Measurements from ENCODE around the gene F2R.

DNA sequence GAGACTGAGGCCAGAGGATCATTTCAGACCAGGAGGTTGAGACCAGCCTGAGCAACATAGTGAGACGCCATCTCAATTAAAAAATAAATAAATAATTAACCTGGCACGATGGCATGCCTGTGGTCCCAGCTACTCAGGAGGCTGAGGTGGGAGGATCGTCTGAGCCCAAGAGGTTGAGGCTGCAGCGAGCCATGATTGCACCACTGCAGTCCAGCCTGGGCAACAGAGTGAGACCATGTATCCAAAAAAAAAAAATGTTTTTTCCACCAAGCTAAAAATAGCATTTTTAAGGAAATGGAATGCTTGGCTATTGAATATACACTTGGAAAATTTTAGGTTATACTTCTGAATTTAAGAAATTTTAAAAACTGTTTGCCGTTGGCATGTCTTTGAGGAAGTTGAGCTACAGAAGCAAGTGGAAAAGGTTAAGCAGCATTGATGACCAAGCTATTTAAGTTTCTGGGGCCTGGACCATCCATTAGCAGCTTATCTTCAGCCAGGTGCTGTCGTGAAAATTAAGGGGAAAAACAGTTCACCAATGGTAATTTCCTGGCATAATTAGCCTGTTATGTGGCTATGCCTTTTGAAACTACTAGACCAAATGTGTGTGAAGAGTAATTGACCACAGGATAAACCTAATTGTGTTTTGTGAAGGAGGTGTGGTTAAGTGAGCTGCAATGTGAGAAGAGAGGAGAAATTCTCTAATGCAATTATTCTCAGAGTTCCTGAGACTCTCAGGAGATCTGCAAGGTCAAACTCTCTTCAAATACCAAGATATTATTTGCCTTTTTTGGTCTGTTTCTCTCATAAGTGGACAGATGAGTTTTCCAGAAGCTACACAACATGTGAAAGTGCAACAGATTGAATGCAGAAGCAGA lies 21.0 kb downstream of the F2R start:
- TF ChIP-seq, protein P1, sequence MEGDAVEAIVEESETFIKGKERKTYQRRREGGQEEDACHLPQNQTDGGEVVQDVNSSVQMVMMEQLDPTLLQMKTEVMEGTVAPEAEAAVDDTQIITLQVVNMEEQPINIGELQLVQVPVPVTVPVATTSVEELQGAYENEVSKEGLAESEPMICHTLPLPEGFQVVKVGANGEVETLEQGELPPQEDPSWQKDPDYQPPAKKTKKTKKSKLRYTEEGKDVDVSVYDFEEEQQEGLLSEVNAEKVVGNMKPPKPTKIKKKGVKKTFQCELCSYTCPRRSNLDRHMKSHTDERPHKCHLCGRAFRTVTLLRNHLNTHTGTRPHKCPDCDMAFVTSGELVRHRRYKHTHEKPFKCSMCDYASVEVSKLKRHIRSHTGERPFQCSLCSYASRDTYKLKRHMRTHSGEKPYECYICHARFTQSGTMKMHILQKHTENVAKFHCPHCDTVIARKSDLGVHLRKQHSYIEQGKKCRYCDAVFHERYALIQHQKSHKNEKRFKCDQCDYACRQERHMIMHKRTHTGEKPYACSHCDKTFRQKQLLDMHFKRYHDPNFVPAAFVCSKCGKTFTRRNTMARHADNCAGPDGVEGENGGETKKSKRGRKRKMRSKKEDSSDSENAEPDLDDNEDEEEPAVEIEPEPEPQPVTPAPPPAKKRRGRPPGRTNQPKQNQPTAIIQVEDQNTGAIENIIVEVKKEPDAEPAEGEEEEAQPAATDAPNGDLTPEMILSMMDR (conservative IDR thresholded peaks at IDR 0.05; ENCODE audit: low read depth in 2 of 2): no peak
- TF ChIP-seq JUNB (IDR thresholded peaks at IDR 0.05; ENCODE audit: unreplicated experiment) (no peak), EZH2 (IDR thresholded peaks at IDR 0.05; ENCODE audit: low read depth, unreplicated experiment) (no peak), CREB1 (CRISPR knock-in tag; IDR thresholded peaks at IDR 0.05; ENCODE audit: low read depth) (no peak)
